ENCODE results near the gene TLR10.

Gene TLR10

GRCh38 chr4:38823766-38824165 is 41.0 kb upstream of the TLR10 start:
- no peaks in the 10 kb centered on the region for H3K4me1 ChIP-seq (ENCODE audit: control insufficient read depth in 2 of 2, insufficient read depth in 1 of 2, low read depth in 1 of 2, low read length in 2 of 2)
- no peaks in the 10 kb centered on the region for H3K9me3 ChIP-seq (replicated peaks in 1 of 2; ENCODE audit: control insufficient read depth in 2 of 2, insufficient read depth in 1 of 2, low read depth in 1 of 2, low read length in 2 of 2)
- no peak overlapping the region for H4K8ac ChIP-seq (ENCODE audit: low read depth, low read length)
- H3K27ac ChIP-seq (replicated peaks; ENCODE audit: low read length) = no peak overlapping the region
- H2BK12ac ChIP-seq (ENCODE audit: low read length) = no peak overlapping the region
- no peak overlapping the region for H2AFZ ChIP-seq (ENCODE audit: low read length)
- H4K91ac ChIP-seq (ENCODE audit: low read depth, low read length, poor library complexity) = no peak overlapping the region
- H3K9ac ChIP-seq (ENCODE audit: low read depth, low read length, poor library complexity) = no peak overlapping the region
- no peak overlapping the region for H2BK5ac ChIP-seq (ENCODE audit: low read length)
- no peaks in the 10 kb centered on the region for H3K36me3 ChIP-seq (replicated peaks in 1 of 2; ENCODE audit: control insufficient read depth in 2 of 2, insufficient read depth in 2 of 2, low read length in 2 of 2)
- H3K23ac ChIP-seq (ENCODE audit: low read depth, low read length, poor library complexity) = no peak overlapping the region
- no peak overlapping the region for H3K4me2 ChIP-seq (ENCODE audit: insufficient read depth, low read length, poor library complexity, severe bottlenecking)
- H2BK120ac ChIP-seq (ENCODE audit: low read depth, low read length) = no peak overlapping the region
- H2BK15ac ChIP-seq (ENCODE audit: low read length) = no peak overlapping the region
- H3K79me1 ChIP-seq (ENCODE audit: low read depth, low read length) = no peaks in the 10 kb centered on the region
- WGBS, 2 donors (ENCODE audit: extremely low coverage in 2 of 2, insufficient read length in 2 of 2, insufficient replicate concordance in 1 of 2) = no CpG with 5 or more reads among the region's 27 CpGs
- no peak overlapping the region for H3K4me3 ChIP-seq (ENCODE audit: low read length in 2 of 2)
- no peaks in the 10 kb centered on the region for H3K27me3 ChIP-seq (ENCODE audit: control insufficient read depth in 3 of 3, insufficient read depth in 3 of 3, low read depth in 1 of 3, low read length in 3 of 3)
- no peak overlapping the region for H3K14ac ChIP-seq (ENCODE audit: low read length)
- H3K4ac ChIP-seq (ENCODE audit: low read length) = no peak overlapping the region
- no peak for DNase-seq (ENCODE audit: low spot score)
- H3K18ac ChIP-seq (ENCODE audit: low read length) = peak overlapping the region; percentile 32
- no peak overlapping the region for H2AK5ac ChIP-seq (ENCODE audit: low read depth, low read length)

GRCh38 chr4:38822748-38823303 is 40.0 kb upstream of the TLR10 start:
- Histone ChIP-seq H2AK5ac (ENCODE audit: low read depth, low read length) (no peak overlapping the region), H3K23ac (ENCODE audit: low read depth, low read length, poor library complexity) (no peak overlapping the region), H4K8ac (ENCODE audit: low read depth, low read length) (no peak overlapping the region), H3K9ac (ENCODE audit: low read depth, low read length, poor library complexity) (no peak overlapping the region), H3K4me2 (ENCODE audit: insufficient read depth, low read length, poor library complexity, severe bottlenecking) (no peak overlapping the region), H2BK15ac (ENCODE audit: low read length) (no peak overlapping the region), H3K36me3 (replicated peaks in 1 of 2; ENCODE audit: control insufficient read depth in 2 of 2, insufficient read depth in 2 of 2, low read length in 2 of 2) (no peaks in the 10 kb centered on the region), H3K4me1 (ENCODE audit: control insufficient read depth in 2 of 2, insufficient read depth in 1 of 2, low read depth in 1 of 2, low read length in 2 of 2) (no peaks in the 10 kb centered on the region), H2BK5ac (ENCODE audit: low read length) (no peak overlapping the region), H4K91ac (ENCODE audit: low read depth, low read length, poor library complexity) (no peak overlapping the region), H2AFZ (ENCODE audit: low read length) (no peak overlapping the region), H3K9me3 (replicated peaks in 1 of 2; ENCODE audit: control insufficient read depth in 2 of 2, insufficient read depth in 1 of 2, low read depth in 1 of 2, low read length in 2 of 2) (no peaks in the 10 kb centered on the region), H3K18ac (ENCODE audit: low read length) (no peak overlapping the region), H3K79me1 (ENCODE audit: low read depth, low read length) (no peaks in the 10 kb centered on the region), H2BK12ac (ENCODE audit: low read length) (no peak overlapping the region), H3K4me3 (ENCODE audit: low read length in 2 of 2) (no peak overlapping the region), H3K14ac (ENCODE audit: low read length) (no peak overlapping the region), H3K27me3 (ENCODE audit: control insufficient read depth in 3 of 3, insufficient read depth in 3 of 3, low read depth in 1 of 3, low read length in 3 of 3) (no peaks in the 10 kb centered on the region), H3K27ac (replicated peaks; ENCODE audit: low read length) (no peak overlapping the region), H2BK120ac (ENCODE audit: low read depth, low read length) (no peak overlapping the region), H3K4ac (ENCODE audit: low read length) (no peak overlapping the region)
- WGBS, 2 donors (ENCODE audit: extremely low coverage in 2 of 2, insufficient read length in 2 of 2, insufficient replicate concordance in 1 of 2) = no CpG with 5 or more reads among the region's 5 CpGs
- DNase-seq (ENCODE audit: low spot score) = no peak

GRCh38 chr4:38821739-38822138 is 38.9 kb upstream of the TLR10 start:
- Histone ChIP-seq H3K9ac (ENCODE audit: low read depth, low read length, poor library complexity) (no peak overlapping the region), H3K23ac (ENCODE audit: low read depth, low read length, poor library complexity) (no peak overlapping the region), H3K4me2 (ENCODE audit: insufficient read depth, low read length, poor library complexity, severe bottlenecking) (no peak overlapping the region), H2AK5ac (ENCODE audit: low read depth, low read length) (no peak overlapping the region), H3K4ac (ENCODE audit: low read length) (no peak overlapping the region), H4K91ac (ENCODE audit: low read depth, low read length, poor library complexity) (no peak overlapping the region), H3K18ac (ENCODE audit: low read length) (no peak overlapping the region), H3K14ac (ENCODE audit: low read length) (no peak overlapping the region), H3K27me3 (ENCODE audit: control insufficient read depth in 3 of 3, insufficient read depth in 3 of 3, low read depth in 1 of 3, low read length in 3 of 3) (no peaks in the 10 kb centered on the region), H2AFZ (ENCODE audit: low read length) (no peak overlapping the region), H3K79me1 (ENCODE audit: low read depth, low read length) (no peaks in the 10 kb centered on the region), H2BK5ac (ENCODE audit: low read length) (no peak overlapping the region), H2BK12ac (ENCODE audit: low read length) (no peak overlapping the region), H3K4me3 (ENCODE audit: low read length in 2 of 2) (no peak overlapping the region), H4K8ac (ENCODE audit: low read depth, low read length) (no peak overlapping the region), H2BK120ac (ENCODE audit: low read depth, low read length) (no peak overlapping the region), H3K36me3 (replicated peaks in 1 of 2; ENCODE audit: control insufficient read depth in 2 of 2, insufficient read depth in 2 of 2, low read length in 2 of 2) (no peaks in the 10 kb centered on the region), H3K9me3 (replicated peaks in 1 of 2; ENCODE audit: control insufficient read depth in 2 of 2, insufficient read depth in 1 of 2, low read depth in 1 of 2, low read length in 2 of 2) (no peaks in the 10 kb centered on the region), H3K4me1 (ENCODE audit: control insufficient read depth in 2 of 2, insufficient read depth in 1 of 2, low read depth in 1 of 2, low read length in 2 of 2) (no peaks in the 10 kb centered on the region), H2BK15ac (ENCODE audit: low read length) (no peak overlapping the region), H3K27ac (replicated peaks; ENCODE audit: low read length) (no peak overlapping the region)
- no CpG with 5 or more reads among the region's 3 CpGs for WGBS, 2 donors (ENCODE audit: extremely low coverage in 2 of 2, insufficient read length in 2 of 2, insufficient replicate concordance in 1 of 2)
- DNase-seq (ENCODE audit: low spot score) = no peak

GRCh38 chr4:38820329-38821061 is 37.7 kb upstream of the TLR10 start:
- no peak overlapping the region for H4K91ac ChIP-seq (ENCODE audit: low read depth, low read length, poor library complexity)
- no peak overlapping the region for H2BK15ac ChIP-seq (ENCODE audit: low read length)
- no peak overlapping the region for H3K18ac ChIP-seq (ENCODE audit: low read length)
- H3K4me3 ChIP-seq (ENCODE audit: low read length in 2 of 2) = no peak overlapping the region
- no peak overlapping the region for H2AFZ ChIP-seq (ENCODE audit: low read length)
- H4K8ac ChIP-seq (ENCODE audit: low read depth, low read length) = no peak overlapping the region
- H3K36me3 ChIP-seq (replicated peaks in 1 of 2; ENCODE audit: control insufficient read depth in 2 of 2, insufficient read depth in 2 of 2, low read length in 2 of 2) = no peaks in the 10 kb centered on the region
- H2BK120ac ChIP-seq (ENCODE audit: low read depth, low read length) = no peak overlapping the region
- H3K27ac ChIP-seq (replicated peaks; ENCODE audit: low read length) = no peak overlapping the region
- H2AK5ac ChIP-seq (ENCODE audit: low read depth, low read length) = no peak overlapping the region
- no peak overlapping the region for H3K4ac ChIP-seq (ENCODE audit: low read length)
- H3K27me3 ChIP-seq (ENCODE audit: control insufficient read depth in 3 of 3, insufficient read depth in 3 of 3, low read depth in 1 of 3, low read length in 3 of 3) = no peaks in the 10 kb centered on the region
- H3K4me1 ChIP-seq (ENCODE audit: control insufficient read depth in 2 of 2, insufficient read depth in 1 of 2, low read depth in 1 of 2, low read length in 2 of 2) = no peaks in the 10 kb centered on the region
- WGBS, 2 donors (ENCODE audit: extremely low coverage in 2 of 2, insufficient read length in 2 of 2, insufficient replicate concordance in 1 of 2) = no CpG with 5 or more reads among the region's 4 CpGs
- no peak for DNase-seq (ENCODE audit: low spot score)
- H2BK5ac ChIP-seq (ENCODE audit: low read length) = no peak overlapping the region
- H2BK12ac ChIP-seq (ENCODE audit: low read length) = no peak overlapping the region
- no peak overlapping the region for H3K9ac ChIP-seq (ENCODE audit: low read depth, low read length, poor library complexity)
- no peak overlapping the region for H3K4me2 ChIP-seq (ENCODE audit: insufficient read depth, low read length, poor library complexity, severe bottlenecking)
- no peaks in the 10 kb centered on the region for H3K79me1 ChIP-seq (ENCODE audit: low read depth, low read length)
- no peak overlapping the region for H3K23ac ChIP-seq (ENCODE audit: low read depth, low read length, poor library complexity)
- H3K14ac ChIP-seq (ENCODE audit: low read length) = no peak overlapping the region
- H3K9me3 ChIP-seq (replicated peaks in 1 of 2; ENCODE audit: control insufficient read depth in 2 of 2, insufficient read depth in 1 of 2, low read depth in 1 of 2, low read length in 2 of 2) = no peaks in the 10 kb centered on the region

Data from neuronal stem cell (in vitro differentiated cells).